TTC549 (cell line): ENCODE measurements around the gene RBPJL.

Source experiments
- FAIRE-seq: peaks from 2 replicates; lab custom pipeline; 2012; peaks lifted over from hg19 to GRCh38; lab: Jason Lieb, UNC

The RBPJL gene

GRCh38 chr20:45317826-45318225, 11.2 kb downstream of the RBPJL start:
- FAIRE-seq, result no peak

- FAIRE-seq, result no peak
Observed at GRCh38 chr20:45318386-45318939, 11.8 kb downstream of the RBPJL start.

GRCh38 chr20:45318948-45319347, 12.3 kb downstream of the RBPJL start:
- FAIRE-seq, result no peak

- FAIRE-seq, result no peak
Observed at GRCh38 chr20:45320948-45321595, 14.4 kb downstream of the RBPJL start.

GRCh38 chr20:45322952-45323383, 16.3 kb downstream of the RBPJL start:
- no peak for FAIRE-seq

- no peak for FAIRE-seq
Observed at GRCh38 chr20:45323731-45324130, 17.1 kb downstream of the RBPJL start.

- no peak for FAIRE-seq
Observed at GRCh38 chr20:45325371-45325770, 18.7 kb downstream of the RBPJL start.

GRCh38 chr20:45328451-45328850, 21.8 kb downstream of the RBPJL start:
- no peak for FAIRE-seq

- no peak for FAIRE-seq
Observed at GRCh38 chr20:45329497-45330319, 23.1 kb downstream of the RBPJL start.

- no peak for FAIRE-seq
Observed at GRCh38 chr20:45330476-45330875, 23.8 kb downstream of the RBPJL start.

GRCh38 chr20:45336530-45337366, 30.1 kb downstream of the RBPJL start:
- no peak for FAIRE-seq

- FAIRE-seq, result no peak
Observed at GRCh38 chr20:45337367-45338120, 30.9 kb downstream of the RBPJL start.

GRCh38 chr20:45338121-45339030, 31.7 kb downstream of the RBPJL start:
- no peak for FAIRE-seq

- FAIRE-seq, result no peak
Observed at GRCh38 chr20:45339084-45339483, 32.4 kb downstream of the RBPJL start.

GRCh38 chr20:45339799-45340198, 33.2 kb downstream of the RBPJL start:
- FAIRE-seq, result no peak

GRCh38 chr20:45340236-45340847, 33.7 kb downstream of the RBPJL start:
- FAIRE-seq, result no peak

GRCh38 chr20:45340951-45341350, 34.3 kb downstream of the RBPJL start:
- FAIRE-seq, result no peak

GRCh38 chr20:45341579-45341938, 34.9 kb downstream of the RBPJL start:
- no peak for FAIRE-seq

- FAIRE-seq, result no peak
Observed at GRCh38 chr20:45341939-45342854, 35.6 kb downstream of the RBPJL start.
